DOHH2 (cell line): ENCODE measurements around the gene CYBRD1.

ENCODE experiments used
- EZH2phosphoT487 ChIP-seq: fragments of 200-600 bp; sonication (generic); IDR thresholded peaks from 2 replicates; pipeline ENCODE4 v1.6.1; 2017; ENCODE audit warnings: borderline replicate concordance, mild to moderate bottlenecking, antibody characterized with exemption, low read length, moderate library complexity, mixed read lengths
- TF ChIP-seq, protein P1 (sequence below): fragments of 200-600 bp; sonication (generic); IDR thresholded peaks from one replicate; pipeline ENCODE4 v1.5.1; 2014; ENCODE audit warnings: antibody characterized with exemption, mild to moderate bottlenecking, low read depth, low read length; ENCODE audit not compliant: poor library complexity, severe bottlenecking

DNA sequence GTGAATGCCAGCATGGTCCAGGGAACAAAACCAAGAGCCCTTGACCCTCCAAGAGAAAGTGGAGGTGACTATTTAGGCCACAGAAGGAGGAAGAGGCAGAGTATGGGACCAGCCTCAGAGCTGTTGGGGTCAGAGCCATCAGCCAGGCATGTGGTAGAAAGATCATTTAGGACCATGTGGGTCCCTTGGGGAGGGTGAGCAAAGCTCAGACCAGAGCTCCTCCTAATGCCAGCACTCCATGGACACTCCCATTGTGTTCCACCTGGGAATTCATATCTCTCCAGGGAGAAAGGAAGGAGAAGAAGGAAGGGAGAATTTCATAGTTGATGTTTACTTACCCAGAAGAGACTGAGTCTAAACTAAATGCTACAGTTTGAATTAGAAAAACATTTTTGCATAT, 73.2 kb downstream of the CYBRD1 start:
- TF ChIP-seq, protein P1, sequence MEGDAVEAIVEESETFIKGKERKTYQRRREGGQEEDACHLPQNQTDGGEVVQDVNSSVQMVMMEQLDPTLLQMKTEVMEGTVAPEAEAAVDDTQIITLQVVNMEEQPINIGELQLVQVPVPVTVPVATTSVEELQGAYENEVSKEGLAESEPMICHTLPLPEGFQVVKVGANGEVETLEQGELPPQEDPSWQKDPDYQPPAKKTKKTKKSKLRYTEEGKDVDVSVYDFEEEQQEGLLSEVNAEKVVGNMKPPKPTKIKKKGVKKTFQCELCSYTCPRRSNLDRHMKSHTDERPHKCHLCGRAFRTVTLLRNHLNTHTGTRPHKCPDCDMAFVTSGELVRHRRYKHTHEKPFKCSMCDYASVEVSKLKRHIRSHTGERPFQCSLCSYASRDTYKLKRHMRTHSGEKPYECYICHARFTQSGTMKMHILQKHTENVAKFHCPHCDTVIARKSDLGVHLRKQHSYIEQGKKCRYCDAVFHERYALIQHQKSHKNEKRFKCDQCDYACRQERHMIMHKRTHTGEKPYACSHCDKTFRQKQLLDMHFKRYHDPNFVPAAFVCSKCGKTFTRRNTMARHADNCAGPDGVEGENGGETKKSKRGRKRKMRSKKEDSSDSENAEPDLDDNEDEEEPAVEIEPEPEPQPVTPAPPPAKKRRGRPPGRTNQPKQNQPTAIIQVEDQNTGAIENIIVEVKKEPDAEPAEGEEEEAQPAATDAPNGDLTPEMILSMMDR, result no peak
- TF ChIP-seq EZH2phosphoT487, result no peak
